HUES64 (cell line): ENCODE data around the gene ZNF700.
"Not testable (repeated sequence)": the region's sequence is repeated elsewhere in the genome, so short reads cannot be mapped to it uniquely, and the experiment has no call there.

Experiments
- H3K27ac ChIP-seq: 2 replicates; pipeline ENCODE4 v1.7.0; 2013; ENCODE audit warnings: low read depth, low read length, inconsistent platforms
- H3K27me3 ChIP-seq: 2 replicates; pipeline ENCODE4 v1.6.1; 2013; ENCODE audit warnings: mild to moderate bottlenecking, low read length; ENCODE audit not compliant: insufficient read depth
- H3K36me3 ChIP-seq: 2 replicates; pipeline ENCODE4 v1.6.1; 2013; ENCODE audit warnings: mild to moderate bottlenecking, low read length; ENCODE audit not compliant: insufficient read depth
- H3K4me1 ChIP-seq: 2 replicates; pipeline ENCODE4 v1.6.1; 2013; ENCODE audit warnings: mild to moderate bottlenecking, low read length, moderate library complexity; ENCODE audit not compliant: insufficient read depth
- H3K4me3 ChIP-seq: 2 replicates; pipeline ENCODE4 v1.5.1; 2013; ENCODE audit warnings: mild to moderate bottlenecking, low read length, moderate library complexity
- H3K9ac ChIP-seq: 2 replicates; pipeline ENCODE4 v1.6.1; 2013; ENCODE audit warnings: mild to moderate bottlenecking, low read depth, low read length
- H3K9me3 ChIP-seq: 2 replicates; pipeline ENCODE4 v1.6.1; 2013; ENCODE audit warnings: low read depth, low read length; ENCODE audit not compliant: insufficient read depth
- WGBS: fragments of 150-250, 120-280 bp; methylation state at CpG from one replicate; pipeline ENCODE4 v1.1.7; 2013; ENCODE audit warnings: missing lambda C conversion rate; 5-methylcytosine and 5-hydroxymethylcytosine counted together

The ZNF700 gene

DNA sequence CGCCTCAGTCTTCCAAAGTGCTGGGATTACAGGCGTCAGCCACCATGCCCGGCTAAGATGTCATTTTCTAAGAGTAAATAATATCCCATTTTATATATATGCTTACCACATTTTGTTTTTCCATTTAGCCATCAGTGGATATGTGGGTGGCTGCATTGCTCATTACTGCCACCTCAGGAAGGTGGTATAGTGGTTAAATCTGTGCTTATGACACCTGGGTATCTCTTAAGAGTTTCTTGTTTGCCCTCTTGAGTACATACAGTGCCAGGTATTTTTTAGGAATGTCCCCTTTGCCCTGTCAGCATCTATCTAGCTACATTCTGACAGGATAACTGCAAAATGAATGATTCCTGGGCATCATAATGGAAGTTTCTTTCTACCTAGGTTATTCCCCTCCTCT is 22.7 kb upstream of the ZNF700 start:
- Histone ChIP-seq H3K36me3 (peaks cover 61% of the 10 kb centered on the region), H3K27ac (no peak overlapping the region), H3K9me3 (peaks cover 87% of the 10 kb centered on the region), H3K9ac (no peak overlapping the region), H3K4me1 (no peaks in the 10 kb centered on the region), H3K4me3 (no peak overlapping the region), H3K27me3 (no peaks in the 10 kb centered on the region)
- WGBS = 96% methylated on average over 2 of the region's 3 CpGs

- H3K9me3 ChIP-seq = peaks cover 63% of the 10 kb centered on the region
- H3K4me1 ChIP-seq = no peaks in the 10 kb centered on the region
- no peak overlapping the region for H3K27ac ChIP-seq
- no peaks in the 10 kb centered on the region for H3K27me3 ChIP-seq
- H3K36me3 ChIP-seq = peaks cover 50% of the 10 kb centered on the region
- 95% methylated on average over 3 of the region's 3 CpGs for WGBS
- H3K9ac ChIP-seq = no peak overlapping the region
- peak overlapping the region; percentile 38 for H3K4me3 ChIP-seq
Measured at GRCh38 chr19:11905928-11906327, 19.0 kb upstream of the ZNF700 start.

GRCh38 chr19:11911937-11912336 is 13.0 kb upstream of the ZNF700 start:
- not testable (repeated sequence) for H3K27me3 ChIP-seq, H3K27ac ChIP-seq, H3K4me1 ChIP-seq, H3K9ac ChIP-seq, H3K4me3 ChIP-seq
- Histone ChIP-seq H3K9me3 (peaks cover 47% of the 10 kb centered on the region), H3K36me3 (peaks cover 11% of the 10 kb centered on the region; the same call in 1 of the 2 replicates)
- 100% methylated on average over 1 of the region's 1 CpG for WGBS

DNA sequence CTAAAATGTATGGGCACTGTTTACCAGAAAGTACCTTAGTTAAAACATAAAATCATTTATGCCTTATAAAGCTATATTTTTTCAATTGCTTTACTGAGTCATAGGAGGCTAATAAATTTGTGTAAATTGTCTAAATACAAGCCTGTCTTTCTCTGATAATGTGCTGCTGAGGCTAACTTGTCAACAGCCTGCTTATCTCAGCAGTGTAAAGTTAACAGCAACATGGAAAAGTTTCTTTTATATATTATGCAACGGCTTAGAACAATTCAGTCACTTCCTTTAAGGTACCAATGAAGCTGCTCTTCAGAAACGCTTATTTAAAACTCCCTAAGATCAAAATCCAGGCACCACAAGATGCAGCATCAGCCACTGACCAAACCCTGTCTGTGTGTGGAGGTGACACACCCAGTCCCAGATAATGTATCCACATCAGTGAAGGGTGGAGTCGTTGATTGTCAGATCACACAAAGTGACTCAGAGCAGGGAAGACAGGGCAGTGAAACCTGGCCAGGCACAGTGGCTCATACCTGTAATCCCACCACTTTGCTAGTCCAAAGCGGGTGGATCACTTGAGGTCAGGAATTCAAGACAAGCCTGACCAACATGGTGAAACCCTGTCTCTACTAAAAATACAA is 10.4 kb upstream of the ZNF700 start:
- not testable (repeated sequence) for H3K27me3 ChIP-seq, H3K27ac ChIP-seq, H3K4me3 ChIP-seq, H3K9ac ChIP-seq, H3K4me1 ChIP-seq
- peaks cover 52% of the 10 kb centered on the region for H3K9me3 ChIP-seq
- peaks cover 11% of the 10 kb centered on the region; the same call in 1 of the 2 replicates for H3K36me3 ChIP-seq
- WGBS = over 99% methylated on average over 4 of the region's 4 CpGs

DNA sequence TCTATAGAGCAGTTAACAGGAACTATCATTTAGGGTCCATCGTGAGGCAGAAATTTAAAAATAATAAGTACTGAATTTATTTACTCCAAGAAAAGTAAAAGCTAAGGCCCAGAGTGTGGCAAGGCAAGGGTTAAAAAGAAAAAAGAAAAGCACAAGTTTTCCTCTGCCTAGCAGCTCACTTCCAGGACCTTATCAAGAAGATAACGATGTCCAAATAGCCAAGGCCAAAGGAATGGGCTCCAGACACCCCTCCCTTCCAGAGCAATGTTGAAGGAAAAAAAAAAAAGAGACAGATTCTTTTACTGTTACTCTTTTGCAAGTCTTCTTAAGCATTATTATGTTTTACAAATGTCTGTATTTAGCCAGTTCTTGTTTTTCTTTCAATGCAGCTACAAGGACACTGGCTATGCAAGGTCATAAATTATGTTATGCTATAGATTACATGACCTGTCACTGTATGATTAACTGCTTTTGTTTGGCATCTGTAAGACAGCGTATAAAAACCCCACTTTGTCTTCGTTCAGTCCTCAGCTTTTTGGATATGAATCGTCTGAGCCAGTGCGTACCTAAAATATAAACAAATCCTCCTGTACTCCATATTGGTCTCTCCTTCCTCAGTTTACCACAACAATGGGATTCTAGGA is 2.9 kb upstream of the ZNF700 start:
- Histone ChIP-seq H3K4me3 (no peak overlapping the region), H3K9ac (no peak overlapping the region), H3K27me3 (no peaks in the 10 kb centered on the region), H3K27ac (no peak overlapping the region), H3K4me1 (peaks cover 4% of the 10 kb centered on the region), H3K9me3 (peaks cover 12% of the 10 kb centered on the region), H3K36me3 (no peaks in the 10 kb centered on the region; the same call in 1 of the 2 replicates)
- WGBS = 75% methylated on average over 5 of the region's 6 CpGs

DNA sequence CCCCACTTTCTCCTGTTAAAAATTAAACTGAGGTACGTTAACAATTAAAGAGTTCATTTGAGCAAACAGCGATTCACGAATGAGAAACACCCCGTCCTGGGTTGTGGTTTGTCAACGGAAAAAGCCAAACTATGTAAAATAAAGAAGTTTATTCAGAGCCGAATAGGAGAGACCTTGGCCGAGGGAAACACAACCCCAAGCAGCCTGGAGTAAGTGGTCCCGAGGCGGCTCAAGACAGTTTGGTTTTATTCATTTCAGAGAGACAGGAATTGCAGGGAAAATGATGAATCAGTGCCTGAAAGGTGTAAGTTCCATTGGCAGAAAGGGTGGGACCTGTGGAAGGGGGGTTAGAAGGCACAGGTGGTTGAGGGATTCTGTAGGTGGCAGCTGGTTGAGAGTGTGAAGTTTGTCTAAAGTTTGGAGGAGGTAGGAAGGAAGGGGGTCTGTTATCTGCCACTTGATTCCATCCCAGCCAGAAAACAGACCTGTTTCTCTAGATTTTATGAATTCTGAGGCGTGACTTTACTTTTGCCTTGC is 812 bp downstream of the ZNF700 start:
- WGBS = 7% methylated on average over 9 of the region's 10 CpGs
- H3K27ac ChIP-seq, H3K9me3 ChIP-seq: not testable (repeated sequence)

GRCh38 chr19:11927227-11927626 is 2.3 kb downstream of the ZNF700 start:
- no peak overlapping the region for H3K4me3 ChIP-seq
- peaks cover 10% of the 10 kb centered on the region for H3K36me3 ChIP-seq
- WGBS = 95% methylated on average over 2 of the region's 3 CpGs
- H3K27ac ChIP-seq = no peak overlapping the region
- no peak overlapping the region for H3K9ac ChIP-seq
- no peaks in the 10 kb centered on the region for H3K27me3 ChIP-seq
- H3K9me3 ChIP-seq = no peaks in the 10 kb centered on the region; the same call in 1 of the 2 replicates
- peaks cover 4% of the 10 kb centered on the region for H3K4me1 ChIP-seq

More for the DNA sequence above, 812 bp downstream of the ZNF700 start:
- peak overlapping the region; percentile 96 for H3K9ac ChIP-seq
- not testable (repeated sequence) for H3K4me1 ChIP-seq, H3K36me3 ChIP-seq, H3K27me3 ChIP-seq
- H3K4me3 ChIP-seq = peak overlapping the region; percentile 98

DNA sequence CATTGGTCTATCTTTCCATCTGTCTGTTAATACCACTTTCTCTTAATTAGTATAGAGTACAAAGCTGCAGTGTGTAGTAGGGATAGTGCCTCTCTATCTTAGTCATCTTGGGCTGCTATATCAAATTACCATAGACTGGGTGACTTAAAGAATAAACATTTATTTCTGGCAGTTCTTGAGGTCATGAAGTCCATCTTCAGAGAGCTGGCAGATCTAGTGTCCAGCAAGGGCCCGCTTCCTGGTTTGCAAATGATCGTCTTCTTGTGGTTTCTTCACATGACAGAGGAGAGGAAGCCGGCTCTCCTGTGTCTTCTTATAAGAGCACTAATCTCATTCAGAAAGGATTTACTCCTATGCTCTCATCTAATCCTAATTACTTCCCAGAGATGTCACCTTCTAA is 6.1 kb downstream of the ZNF700 start:
- Histone ChIP-seq H3K9ac (no peak overlapping the region), H3K27me3 (no peaks in the 10 kb centered on the region), H3K4me1 (no peaks in the 10 kb centered on the region), H3K9me3 (peaks cover 15% of the 10 kb centered on the region), H3K27ac (no peak overlapping the region), H3K36me3 (peaks cover 17% of the 10 kb centered on the region), H3K4me3 (no peak overlapping the region)
- WGBS = over 99% methylated on average over 3 of the region's 3 CpGs

- Histone ChIP-seq H3K9me3 (peaks cover 15% of the 10 kb centered on the region), H3K36me3 (peaks cover 17% of the 10 kb centered on the region), H3K9ac (no peak overlapping the region), H3K4me1 (no peaks in the 10 kb centered on the region), H3K27ac (no peak overlapping the region), H3K27me3 (no peaks in the 10 kb centered on the region), H3K4me3 (no peak overlapping the region)
- 74% methylated on average over 3 of the region's 3 CpGs for WGBS
Measured at GRCh38 chr19:11931513-11931912, 6.6 kb downstream of the ZNF700 start.

- peaks cover 36% of the 10 kb centered on the region for H3K9me3 ChIP-seq
- WGBS = 94% methylated on average over 2 of the region's 3 CpGs
- not testable (repeated sequence) for H3K27ac ChIP-seq, H3K36me3 ChIP-seq, H3K4me1 ChIP-seq, H3K27me3 ChIP-seq, H3K4me3 ChIP-seq, H3K9ac ChIP-seq
Measured at GRCh38 chr19:11935829-11936228, 10.9 kb downstream of the ZNF700 start.

DNA sequence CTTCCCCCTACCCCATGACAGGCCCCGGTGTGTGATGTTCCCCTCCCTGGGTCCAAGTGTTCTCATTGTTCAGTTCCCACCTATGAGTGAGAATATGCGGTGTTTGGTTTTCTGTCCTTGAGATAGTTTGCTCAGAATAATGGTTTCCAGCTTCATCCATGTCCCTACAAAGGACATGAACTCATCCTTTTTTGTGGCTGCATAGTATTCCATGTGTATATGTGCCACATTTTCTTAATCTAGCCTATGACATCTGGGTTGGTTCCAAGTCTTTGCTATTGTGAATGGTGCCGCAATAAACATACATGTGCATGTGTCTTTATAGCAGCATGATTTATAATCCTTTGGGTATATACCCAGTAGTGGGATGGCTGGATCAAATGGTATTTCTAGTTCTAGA is 13.5 kb downstream of the ZNF700 start:
- not testable (repeated sequence) for H3K27me3 ChIP-seq, H3K9ac ChIP-seq, H3K27ac ChIP-seq, H3K4me1 ChIP-seq, H3K4me3 ChIP-seq
- Histone ChIP-seq H3K9me3 (peaks cover 50% of the 10 kb centered on the region), H3K36me3 (0 out of 2 replicates have a peak, but pooled peaks cover 15% of the 10 kb centered on the region)
- WGBS = 95% methylated on average over 3 of the region's 3 CpGs
